ENCODE measurements around the gene ZNF780A. TPM values are rescaled to one million over a fixed set of nuclear protein-coding genes. Genes with fewer than 3 reads are reported as not detected.
A peak's percentile ranks its signal among the peaks of the same experiment; 100 is the strongest.
"Not testable (repeated sequence)": the region's sequence is repeated elsewhere in the genome, so short reads cannot be mapped to it uniquely, and the experiment has no call there.

Gene ZNF780A
- total RNA-seq, 1 experiment from 2014 or later = 19.0 TPM

- peak; percentile 5 for DNase-seq (ENCODE audit: low read depth, low spot score)
- in situ Hi-C loops (cut with HindIII; ENCODE audit: low pct_unique_long_range_greater_than_20kb, low sequenced_read_pairs) = no loop called here
Measured at GRCh38 chr19:40091205-40092129, 724 bp upstream of the ZNF780A start.

GRCh38 chr19:40089462-40089861 lies 1.3 kb downstream of the ZNF780A start:
- no peak for DNase-seq (ENCODE audit: low read depth, low spot score)
- in situ Hi-C loops (cut with HindIII; ENCODE audit: low pct_unique_long_range_greater_than_20kb, low sequenced_read_pairs) = no loop called here

- in situ Hi-C loops (cut with HindIII; ENCODE audit: low pct_unique_long_range_greater_than_20kb, low sequenced_read_pairs) = no loop called here
- no peak for DNase-seq (ENCODE audit: low read depth, low spot score)
Measured at GRCh38 chr19:40088299-40089047, 2.3 kb downstream of the ZNF780A start.

- in situ Hi-C loops (cut with HindIII; ENCODE audit: low pct_unique_long_range_greater_than_20kb, low sequenced_read_pairs) = no loop called here
- no peak for DNase-seq (ENCODE audit: low read depth, low spot score)
Measured at GRCh38 chr19:40084948-40085347, 5.8 kb downstream of the ZNF780A start.

GRCh38 chr19:40081411-40081810 lies 9.3 kb downstream of the ZNF780A start:
- in situ Hi-C loops (cut with HindIII; ENCODE audit: low pct_unique_long_range_greater_than_20kb, low sequenced_read_pairs) = no loop called here
- DNase-seq (ENCODE audit: low read depth, low spot score) = no peak

- in situ Hi-C loops (cut with HindIII; ENCODE audit: low pct_unique_long_range_greater_than_20kb, low sequenced_read_pairs) = no loop called here
- DNase-seq (ENCODE audit: low read depth, low spot score) = no peak
Measured at GRCh38 chr19:40080289-40080688, 10.5 kb downstream of the ZNF780A start.

GRCh38 chr19:40078377-40078776 lies 12.4 kb downstream of the ZNF780A start:
- in situ Hi-C loops (cut with HindIII; ENCODE audit: low pct_unique_long_range_greater_than_20kb, low sequenced_read_pairs) = no loop called here
- DNase-seq (ENCODE audit: low read depth, low spot score) = no peak

- no peak for DNase-seq (ENCODE audit: low read depth, low spot score)
- in situ Hi-C loops (cut with HindIII; ENCODE audit: low pct_unique_long_range_greater_than_20kb, low sequenced_read_pairs) = no loop called here
Measured at GRCh38 chr19:40070058-40070457, 20.7 kb downstream of the ZNF780A start.

GRCh38 chr19:40059624-40060023 lies 31.1 kb downstream of the ZNF780A start:
- DNase-seq (ENCODE audit: low read depth, low spot score) = no peak
- in situ Hi-C loops (cut with HindIII; ENCODE audit: low pct_unique_long_range_greater_than_20kb, low sequenced_read_pairs) = no loop called here

- no peak for DNase-seq (ENCODE audit: low read depth, low spot score)
- in situ Hi-C loops (cut with HindIII; ENCODE audit: low pct_unique_long_range_greater_than_20kb, low sequenced_read_pairs) = no loop called here
Measured at GRCh38 chr19:40057166-40057565, 33.6 kb downstream of the ZNF780A start.

- in situ Hi-C loops (cut with HindIII; ENCODE audit: low pct_unique_long_range_greater_than_20kb, low sequenced_read_pairs) = no loop called here
- DNase-seq (ENCODE audit: low read depth, low spot score) = no peak
Measured at GRCh38 chr19:40056505-40056904, 34.2 kb downstream of the ZNF780A start.

- in situ Hi-C loops (cut with HindIII; ENCODE audit: low pct_unique_long_range_greater_than_20kb, low sequenced_read_pairs) = no loop called here
- DNase-seq (ENCODE audit: low read depth, low spot score) = peak; percentile 61
Measured at GRCh38 chr19:40055832-40056504, 34.8 kb downstream of the ZNF780A start, which contains the start of gene ZNF780B. Gene ZNF780B, minus strand, starts transcription at chr19:40056231. Its CDS starts 5,899 bp downstream, at chr19:40050332.

GRCh38 chr19:40055049-40055448 lies 35.7 kb downstream of the ZNF780A start:
- in situ Hi-C loops (cut with HindIII; ENCODE audit: low pct_unique_long_range_greater_than_20kb, low sequenced_read_pairs) = no loop called here
- DNase-seq (ENCODE audit: low read depth, low spot score) = no peak

GRCh38 chr19:40054632-40055031 lies 36.1 kb downstream of the ZNF780A start:
- DNase-seq (ENCODE audit: low read depth, low spot score) = no peak
- in situ Hi-C loops (cut with HindIII; ENCODE audit: low pct_unique_long_range_greater_than_20kb, low sequenced_read_pairs) = no loop called here

GRCh38 chr19:40053491-40053890 lies 37.3 kb downstream of the ZNF780A start:
- DNase-seq (ENCODE audit: low read depth, low spot score) = no peak
- in situ Hi-C loops (cut with HindIII; ENCODE audit: low pct_unique_long_range_greater_than_20kb, low sequenced_read_pairs) = no loop called here

GRCh38 chr19:40041718-40042117 lies 49.0 kb downstream of the ZNF780A start:
- in situ Hi-C loops (cut with HindIII; ENCODE audit: low pct_unique_long_range_greater_than_20kb, low sequenced_read_pairs); DNase-seq (ENCODE audit: low read depth, low spot score): not testable (repeated sequence)

- DNase-seq (ENCODE audit: low read depth, low spot score); in situ Hi-C loops (cut with HindIII; ENCODE audit: low pct_unique_long_range_greater_than_20kb, low sequenced_read_pairs): not testable (repeated sequence)
Measured at GRCh38 chr19:40038047-40038446, 52.7 kb downstream of the ZNF780A start.

GRCh38 chr19:40035996-40036395 lies 54.7 kb downstream of the ZNF780A start:
- no peak for DNase-seq (ENCODE audit: low read depth, low spot score)
- in situ Hi-C loops (cut with HindIII; ENCODE audit: low pct_unique_long_range_greater_than_20kb, low sequenced_read_pairs) = no loop called here
